HG02938 (cell line): ENCODE measurements around the gene PRRC2B.
"Not testable (repeated sequence)": the region's sequence is repeated elsewhere in the genome, so short reads cannot be mapped to it uniquely, and the experiment has no call there.

Experiments
- ATAC-seq: cut with Tn5 transposase; IDR thresholded peaks from one replicate; pipeline ENCODE4 v1.9.1; 2021; ENCODE audit warnings: mild to moderate bottlenecking, moderate library complexity; ENCODE audit not compliant: unreplicated experiment

PRRC2B gene

GRCh38 chr9:131511880-131512279 lies 118.0 kb downstream of the PRRC2B start:
- ATAC-seq, result no peak

GRCh38 chr9:131513177-131513576 lies 119.3 kb downstream of the PRRC2B start:
- no peak for ATAC-seq

GRCh38 chr9:131515559-131516031 lies 121.7 kb downstream of the PRRC2B start:
- ATAC-seq, result not testable (repeated sequence)

- no peak for ATAC-seq
Measured at GRCh38 chr9:131516100-131516499, 122.2 kb downstream of the PRRC2B start.

- no peak for ATAC-seq
Measured at GRCh38 chr9:131516930-131517329, 123.0 kb downstream of the PRRC2B start.

GRCh38 chr9:131517761-131518190 lies 123.9 kb downstream of the PRRC2B start:
- no peak for ATAC-seq

GRCh38 chr9:131518553-131518952 lies 124.7 kb downstream of the PRRC2B start:
- ATAC-seq, result no peak

- no peak for ATAC-seq
Measured at GRCh38 chr9:131520503-131520902, 126.6 kb downstream of the PRRC2B start.

- no peak for ATAC-seq
Measured at GRCh38 chr9:131521203-131521602, 127.3 kb downstream of the PRRC2B start.

- ATAC-seq, result no peak
Measured at GRCh38 chr9:131521822-131522221, 127.9 kb downstream of the PRRC2B start.

- no peak for ATAC-seq
Measured at GRCh38 chr9:131522257-131523085, 128.6 kb downstream of the PRRC2B start.

GRCh38 chr9:131523086-131523388 lies 129.2 kb downstream of the PRRC2B start:
- no peak for ATAC-seq

GRCh38 chr9:131523451-131524435 lies 129.9 kb downstream of the PRRC2B start:
- no peak for ATAC-seq

GRCh38 chr9:131524665-131525315 lies 130.9 kb downstream of the PRRC2B start:
- ATAC-seq, result no peak

GRCh38 chr9:131525643-131526565 lies 132.0 kb downstream of the PRRC2B start:
- no peak for ATAC-seq

GRCh38 chr9:131528186-131528585 lies 134.3 kb downstream of the PRRC2B start:
- no peak for ATAC-seq

- no peak for ATAC-seq
Measured at GRCh38 chr9:131528886-131529505, 135.1 kb downstream of the PRRC2B start.

GRCh38 chr9:131529597-131530545 lies 136.0 kb downstream of the PRRC2B start:
- ATAC-seq, result no peak

GRCh38 chr9:131530546-131530919 lies 136.6 kb downstream of the PRRC2B start:
- ATAC-seq, result peak; percentile 11
